ENCODE data around the gene DGKD.
"Not testable (repeated sequence)": the region's sequence is repeated elsewhere in the genome, so short reads cannot be mapped to it uniquely, and the experiment has no call there.

Gene DGKD

GRCh38 chr2:233353769-233354499 is at the start of gene DGKD:
DGKD (plus strand) TSS chr2:233354494; CDS start chr2:233354519, 25 bp downstream.
- DNase-seq (ENCODE audit: low read depth in 2 of 2), result peak; percentile 61 to 69

- DNase-seq (ENCODE audit: low read depth in 2 of 2), result no peak
Measured at GRCh38 chr2:233307565-233307964, 46.7 kb upstream of the DGKD start, which contains the start of gene SAG. SAG (plus strand) TSS chr2:233307816; CDS start chr2:233309190, 1,374 bp downstream.

GRCh38 chr2:233311241-233311926 is 42.9 kb upstream of the DGKD start:
- no peak for DNase-seq (ENCODE audit: low read depth in 2 of 2)

GRCh38 chr2:233312874-233313273 is 41.4 kb upstream of the DGKD start:
- DNase-seq (ENCODE audit: low read depth in 2 of 2), result no peak

- no peak for DNase-seq (ENCODE audit: low read depth in 2 of 2)
Measured at GRCh38 chr2:233314180-233314925, 39.9 kb upstream of the DGKD start.

- no peak for DNase-seq (ENCODE audit: low read depth in 2 of 2)
Measured at GRCh38 chr2:233317196-233317943, 36.9 kb upstream of the DGKD start.

GRCh38 chr2:233319256-233319655 is 35.0 kb upstream of the DGKD start:
- DNase-seq (ENCODE audit: low read depth in 2 of 2), result no peak

GRCh38 chr2:233320470-233320869 is 33.8 kb upstream of the DGKD start:
- DNase-seq (ENCODE audit: low read depth in 2 of 2), result no peak

- no peak for DNase-seq (ENCODE audit: low read depth in 2 of 2)
Measured at GRCh38 chr2:233321166-233321565, 33.1 kb upstream of the DGKD start.

- no peak for DNase-seq (ENCODE audit: low read depth in 2 of 2)
Measured at GRCh38 chr2:233323851-233324250, 30.4 kb upstream of the DGKD start.

GRCh38 chr2:233325256-233325655 is 29.0 kb upstream of the DGKD start:
- no peak for DNase-seq (ENCODE audit: low read depth in 2 of 2)

- no peak for DNase-seq (ENCODE audit: low read depth in 2 of 2)
Measured at GRCh38 chr2:233325814-233326213, 28.5 kb upstream of the DGKD start.

GRCh38 chr2:233326500-233326899 is 27.8 kb upstream of the DGKD start:
- DNase-seq (ENCODE audit: low read depth in 2 of 2), result no peak

GRCh38 chr2:233328922-233329321 is 25.4 kb upstream of the DGKD start:
- no peak for DNase-seq (ENCODE audit: low read depth in 2 of 2)

GRCh38 chr2:233329489-233330135 is 24.7 kb upstream of the DGKD start:
- DNase-seq (ENCODE audit: low read depth in 2 of 2), result no peak

GRCh38 chr2:233331536-233331935 is 22.8 kb upstream of the DGKD start:
- peak; percentile 42 to 49 for DNase-seq (ENCODE audit: low read depth in 2 of 2)

- no peak for DNase-seq (ENCODE audit: low read depth in 2 of 2)
Measured at GRCh38 chr2:233332125-233332524, 22.2 kb upstream of the DGKD start.

GRCh38 chr2:233334915-233335314 is 19.4 kb upstream of the DGKD start:
- no peak for DNase-seq (ENCODE audit: low read depth in 2 of 2)

GRCh38 chr2:233336091-233336490 is 18.2 kb upstream of the DGKD start:
- DNase-seq (ENCODE audit: low read depth in 2 of 2), result not testable (repeated sequence)

- DNase-seq (ENCODE audit: low read depth in 2 of 2), result no peak
Measured at GRCh38 chr2:233336541-233336940, 17.8 kb upstream of the DGKD start.

GRCh38 chr2:233338046-233338445 is 16.2 kb upstream of the DGKD start:
- DNase-seq (ENCODE audit: low read depth in 2 of 2), result no peak
